ENCODE results near the gene PELI3. TPM values are rescaled to one million over a fixed set of nuclear protein-coding genes. Genes with fewer than 3 reads are reported as not detected.

Gene PELI3
- total and polyA plus RNA-seq, 2 of the 8 experiments (the other 6 are each of a cell fraction or from before 2014, with no cell fraction given): 5.2 to 7.6 TPM

GRCh38 chr11:66478729-66479393, 12.2 kb downstream of the PELI3 start:
- Histone ChIP-seq H3K27me3 (replicated peaks in 1 of 4; ENCODE audit: control insufficient read depth in 3 of 4, extremely low read depth in 1 of 4, insufficient read depth in 3 of 4, low read length in 3 of 4) (no peaks in the 10 kb centered on the region), H4K20me1 (replicated peaks in 1 of 2; ENCODE audit: control insufficient read depth in 1 of 2, insufficient read depth in 2 of 2, low read length in 2 of 2) (peaks cover 2% of the 10 kb centered on the region in 2 experiments), H3K36me3 (ENCODE audit: control insufficient read depth in 2 of 4, insufficient read depth in 4 of 4, low read length in 3 of 4) (peaks cover 0 to 6% (median 0%) of the 10 kb centered on the region in 4 experiments; a peak in 3 of 8 replicates), H2BK12ac (ENCODE audit: low read depth, low read length) (no peak overlapping the region), H3K18ac (ENCODE audit: extremely low read depth, low read length) (no peak overlapping the region), H3K79me2 (ENCODE audit: control insufficient read depth in 1 of 2, insufficient read depth in 2 of 2, low read length in 2 of 2) (no peaks in the 10 kb centered on the region), H2BK15ac (ENCODE audit: low read length) (no peak overlapping the region), H3K23ac (ENCODE audit: insufficient read length) (no peak overlapping the region), H4K91ac (replicated peaks; ENCODE audit: insufficient read length, low read length) (no peak overlapping the region), H2AFZ (ENCODE audit: low read length) (no peak overlapping the region), H3K4ac (replicated peaks; ENCODE audit: insufficient read length, low read depth, low read length) (no peak overlapping the region), H3K9ac (replicated peaks in 1 of 4; ENCODE audit: extremely low read depth in 1 of 4, low read depth in 3 of 4, low read length in 3 of 4) (no peak overlapping the region; a peak in 1 of 7 replicates), H4K8ac (ENCODE audit: extremely low read depth, insufficient read depth, low read length) (no peak overlapping the region), H3K4me2 (ENCODE audit: insufficient read depth in 1 of 2, low read depth in 2 of 2, low read length in 2 of 2) (peak overlapping the region; percentile 84), H3K14ac (ENCODE audit: insufficient read length) (no peak overlapping the region), H2BK120ac (replicated peaks; ENCODE audit: low read depth, low read length) (no peak overlapping the region), H3K4me1 (replicated peaks in 1 of 4; ENCODE audit: control insufficient read depth in 3 of 4, insufficient read depth in 4 of 4, low read length in 3 of 4) (peaks cover 0 to 6% (median under 1%) of the 10 kb centered on the region in 4 experiments; a peak in 3 of 7 replicates), H2BK20ac (ENCODE audit: low read length) (no peak overlapping the region), H3K27ac (ENCODE audit: low read depth, low read length) (0 out of 2 replicates have a peak overlapping the region, but pooled peaks have one; percentile 83), H4K5ac (ENCODE audit: insufficient read length, low read depth, low read length) (no peak overlapping the region), H2BK5ac (ENCODE audit: low read depth, low read length) (0 out of 2 replicates have a peak overlapping the region, but pooled peaks have one; percentile 83), H3K23me2 (ENCODE audit: low read depth, low read length) (peaks cover 5% of the 10 kb centered on the region; the same call in 1 of the 2 replicates), H3K56ac (replicated peaks; ENCODE audit: insufficient read length, low read depth, low read length) (no peak overlapping the region), H3K79me1 (ENCODE audit: low read depth, low read length) (no peaks in the 10 kb centered on the region), H2AK5ac (ENCODE audit: low read depth, low read length) (no peak overlapping the region), H3K9me3 (ENCODE audit: insufficient read depth in 2 of 2, low read depth in 1 of 2, low read length in 1 of 2) (no peaks in the 10 kb centered on the region), H3K4me3 (ENCODE audit: extremely low read depth in 1 of 4, insufficient read depth in 2 of 4, low read depth in 3 of 4, low read length in 4 of 4) (peak overlapping the region; percentile 76 to 94 (median 90))
- DNase-seq (ENCODE audit: low read depth in 1 of 2, low spot score in 2 of 2) (peak in 1 of 2 experiments; percentile 75), FAIRE-seq (peak; percentile 66)
- ChIA-PET CTCF (ENCODE audit: partially characterized antibody) (interaction anchor here (1.0 to 2.7 kb wide), 20 partner anchors 9 to 199 kb away, joined by 3 to 25 read pairs (median 4); partner anchors contain the start of genes MRPL11, NPAS4, RBM4B and ZDHHC24), POLR2A (ENCODE audit: partially characterized antibody) (interaction anchor here (1.0 to 6.1 kb wide), 12 partner anchors 11 to 199 kb away, joined by 3 to 85 read pairs (median 10); partner anchors contain the start of genes MRPL11, NPAS4, PELI3 and RBM4B)
- 57% methylated on average over 8 of the region's 8 CpGs; no CpG with 5 or more reads in 1 of the 2 experiments for WGBS, 2 experiments (ENCODE audit: extremely low coverage in 1 of 2, insufficient coverage in 1 of 2, insufficient read length in 1 of 2, insufficient replicate concordance in 2 of 2, low coverage in 1 of 2, low lambda C conversion rate in 2 of 2, missing lambda C conversion rate in 1 of 2)
- TF ChIP-seq EGR1 (IDR thresholded peaks at IDR 0.05; ENCODE audit: borderline replicate concordance, low read depth, low read length) (no peak), HDAC2 (IDR thresholded peaks at IDR 0.05; ENCODE audit: borderline replicate concordance in 1 of 2, low read depth in 2 of 2, low read length in 2 of 2) (peak in 1 of 2 experiments; percentile 96; a peak in 1 of 4 replicates), MAX (IDR thresholded peaks at IDR 0.05) (peak; percentile 23; the same call in 1 of the 2 replicates), CREB1 (IDR thresholded peaks at IDR 0.05) (no peak), POLR2A (IDR thresholded peaks at IDR 0.05; ENCODE audit: control extremely low read depth in 1 of 2, low read depth in 2 of 2, low read length in 2 of 2) (peak in 1 of 2 experiments; percentile 16; a peak in 2 of 3 replicates), RAD21 (IDR thresholded peaks at IDR 0.05 in 1 of 2, conservative IDR thresholded peaks at IDR 0.05 in 1 of 2; ENCODE audit: low read depth in 2 of 2, low read length in 2 of 2) (peak; percentile 85 to 89), SIX5 (IDR thresholded peaks at IDR 0.05; ENCODE audit: low read depth, low read length) (no peak), CTCF (IDR thresholded peaks at IDR 0.05; ENCODE audit: control extremely low read depth in 1 of 3, insufficient read depth in 1 of 3, low read depth in 1 of 3, low read length in 3 of 3) (peak; percentile 82 to 92 (median 87))
